GM15510 (cell line): ENCODE measurements around the gene APIP.

ENCODE experiments used
- POLR2A ChIP-seq: IDR thresholded peaks from 3 replicates; pipeline ENCODE4 v1.6.1; 2011; ENCODE audit warnings: borderline replicate concordance; ENCODE audit not compliant: insufficient read length; ENCODE audit errors: extremely low read depth

APIP gene

DNA sequence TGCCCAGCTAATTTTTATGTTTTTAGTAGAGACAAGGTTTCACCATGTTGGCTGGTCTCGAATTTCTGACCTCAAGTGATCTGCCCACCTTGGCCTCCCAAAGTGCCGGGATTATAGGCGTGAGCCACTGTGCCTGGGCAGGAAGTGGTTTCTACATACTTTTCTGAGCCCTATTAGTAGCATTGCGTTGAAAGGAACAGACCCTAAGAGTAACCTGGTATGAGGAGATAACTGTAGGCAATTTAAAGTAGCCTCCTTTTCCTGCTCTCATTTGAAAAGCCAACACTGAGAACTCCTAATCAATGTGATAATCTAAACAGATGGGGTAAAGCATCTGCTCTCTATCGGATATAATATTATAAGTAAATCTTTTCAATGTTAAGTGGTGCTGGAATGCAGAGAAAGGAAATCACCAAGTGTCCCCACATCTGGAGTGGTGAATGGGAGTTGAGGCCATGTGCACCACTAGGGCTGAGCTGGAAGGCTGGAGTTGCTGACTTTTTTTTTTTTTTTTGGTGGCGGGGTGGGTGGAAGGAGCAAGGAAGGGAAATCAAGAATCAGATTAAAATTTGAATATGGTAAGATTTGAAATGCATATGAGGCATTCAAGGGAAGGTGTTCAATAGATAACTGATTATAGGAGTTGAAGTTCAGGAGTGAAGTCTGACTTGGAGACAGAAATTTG lies 20.9 kb upstream of the APIP start:
- TF ChIP-seq POLR2A: no peak

DNA sequence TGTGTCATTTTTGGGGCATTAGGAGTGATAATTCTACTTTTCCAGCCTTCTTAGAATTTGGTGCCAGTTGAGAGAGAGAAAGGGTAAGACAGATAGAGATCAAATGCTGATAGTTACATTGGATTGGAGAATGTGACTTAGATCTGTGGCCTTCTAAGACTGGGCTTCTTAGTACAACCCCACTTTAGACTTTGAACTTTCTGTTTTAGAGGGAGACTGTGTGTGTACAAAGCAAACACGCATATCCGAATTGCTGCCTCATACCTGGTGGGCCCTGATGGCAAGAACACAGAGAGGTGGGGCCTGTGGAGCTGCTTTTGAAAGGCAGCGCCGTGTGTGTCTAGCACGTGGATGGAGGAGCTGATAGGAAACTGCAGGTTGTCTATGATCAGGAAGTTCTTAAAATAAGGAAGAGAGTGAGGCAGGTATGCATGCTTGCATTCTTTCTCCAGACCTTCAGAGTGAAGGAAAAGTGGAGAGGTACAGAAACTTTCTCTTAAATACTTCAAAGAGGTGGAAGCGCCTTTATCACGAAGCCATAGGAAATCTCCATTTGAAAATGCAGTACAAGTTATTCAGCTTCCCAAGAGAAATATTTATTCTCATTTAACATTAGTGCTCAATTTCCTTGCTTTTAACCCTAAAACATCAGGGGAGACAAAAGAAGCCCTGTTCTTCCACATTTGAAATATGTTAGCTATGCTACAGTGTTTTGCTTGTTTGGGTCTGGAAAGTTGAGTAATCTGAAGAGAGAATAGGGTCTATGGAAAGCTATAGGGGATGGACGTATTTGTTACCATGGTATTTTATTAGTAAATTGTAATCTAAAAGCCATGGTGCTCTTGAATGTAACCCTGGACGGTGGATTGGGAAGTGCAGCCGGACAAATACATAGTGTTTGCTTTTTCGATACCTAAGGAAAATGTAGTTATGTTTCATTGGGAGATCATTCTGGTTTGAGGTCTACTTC lies 13.9 kb upstream of the APIP start:
- no peak for TF ChIP-seq POLR2A

DNA sequence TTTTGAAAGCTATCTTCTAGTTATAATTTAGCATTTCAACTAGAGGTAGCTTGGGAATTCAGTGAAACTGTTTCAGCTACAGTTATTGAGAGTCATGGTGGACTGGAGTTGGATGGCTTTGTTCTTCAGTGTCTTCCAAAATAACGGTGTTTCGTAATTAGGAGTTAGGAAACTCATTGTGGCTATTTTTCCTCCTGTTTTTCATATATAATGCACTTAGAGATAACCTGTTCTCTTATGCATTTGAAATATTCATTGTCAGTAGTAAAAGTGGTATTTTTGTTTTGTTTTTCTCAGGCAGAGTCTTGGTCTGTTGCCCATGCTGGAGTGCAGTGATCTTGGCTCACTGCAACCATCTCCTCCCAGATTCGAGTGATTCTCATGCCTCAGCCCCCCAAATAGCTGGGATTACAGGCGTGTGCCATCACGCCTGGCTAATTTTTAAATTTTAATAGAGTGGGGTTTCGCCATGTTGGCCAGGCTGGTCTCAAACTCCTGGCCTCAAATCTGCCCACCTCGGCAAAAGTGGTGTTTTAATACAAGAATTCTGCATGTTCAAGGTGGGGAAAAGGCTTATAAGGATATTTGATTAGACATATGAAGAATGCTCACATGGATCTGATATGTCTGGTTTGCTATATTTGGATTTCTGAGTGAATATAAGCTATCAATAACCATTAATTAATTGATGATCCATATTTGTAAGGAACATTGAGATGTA lies 12.9 kb upstream of the APIP start:
- TF ChIP-seq POLR2A: no peak

DNA sequence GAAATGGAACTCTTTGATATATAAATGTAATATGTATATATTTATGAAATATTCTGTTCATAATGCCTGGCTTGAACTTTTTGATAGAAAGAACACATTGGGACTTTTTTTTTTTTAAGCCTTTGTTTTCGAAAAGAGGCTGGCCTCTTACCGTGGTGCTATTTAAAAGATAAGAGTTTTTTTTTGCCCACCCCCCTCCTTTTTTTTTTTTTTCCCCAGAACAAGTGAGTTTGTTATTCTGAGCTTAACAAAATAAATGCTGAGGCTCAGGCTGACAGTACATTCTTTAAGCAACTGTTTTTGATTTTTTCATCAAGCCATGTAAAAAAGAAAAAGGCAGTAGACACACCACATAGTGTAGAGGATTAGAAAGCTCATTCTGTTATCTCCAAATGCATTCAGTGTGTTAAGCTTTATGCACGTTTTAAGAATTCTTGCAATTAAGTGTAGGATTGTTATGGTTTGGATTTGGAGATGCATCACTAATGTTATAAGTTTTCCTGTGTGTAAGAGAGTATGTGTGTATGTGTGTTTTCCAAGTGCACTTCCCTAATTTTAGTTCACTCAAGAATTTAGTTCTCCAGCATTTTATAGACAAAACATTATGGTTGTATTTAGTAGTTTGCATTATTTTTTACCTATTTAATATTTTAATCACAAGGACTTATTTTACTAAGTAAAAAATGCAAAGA lies 12.2 kb upstream of the APIP start:
- TF ChIP-seq POLR2A: no peak

GRCh38 chr11:34926831-34927132 lies 10.6 kb upstream of the APIP start:
- TF ChIP-seq POLR2A: no peak

- TF ChIP-seq POLR2A: no peak
These were observed 10.1 kb upstream of the APIP start for GRCh38 chr11:34926101-34926830.

- no peak for TF ChIP-seq POLR2A
These were observed 8.5 kb upstream of the APIP start for GRCh38 chr11:34924714-34925113.

GRCh38 chr11:34921156-34921555 lies 5.0 kb upstream of the APIP start:
- TF ChIP-seq POLR2A: no peak

DNA sequence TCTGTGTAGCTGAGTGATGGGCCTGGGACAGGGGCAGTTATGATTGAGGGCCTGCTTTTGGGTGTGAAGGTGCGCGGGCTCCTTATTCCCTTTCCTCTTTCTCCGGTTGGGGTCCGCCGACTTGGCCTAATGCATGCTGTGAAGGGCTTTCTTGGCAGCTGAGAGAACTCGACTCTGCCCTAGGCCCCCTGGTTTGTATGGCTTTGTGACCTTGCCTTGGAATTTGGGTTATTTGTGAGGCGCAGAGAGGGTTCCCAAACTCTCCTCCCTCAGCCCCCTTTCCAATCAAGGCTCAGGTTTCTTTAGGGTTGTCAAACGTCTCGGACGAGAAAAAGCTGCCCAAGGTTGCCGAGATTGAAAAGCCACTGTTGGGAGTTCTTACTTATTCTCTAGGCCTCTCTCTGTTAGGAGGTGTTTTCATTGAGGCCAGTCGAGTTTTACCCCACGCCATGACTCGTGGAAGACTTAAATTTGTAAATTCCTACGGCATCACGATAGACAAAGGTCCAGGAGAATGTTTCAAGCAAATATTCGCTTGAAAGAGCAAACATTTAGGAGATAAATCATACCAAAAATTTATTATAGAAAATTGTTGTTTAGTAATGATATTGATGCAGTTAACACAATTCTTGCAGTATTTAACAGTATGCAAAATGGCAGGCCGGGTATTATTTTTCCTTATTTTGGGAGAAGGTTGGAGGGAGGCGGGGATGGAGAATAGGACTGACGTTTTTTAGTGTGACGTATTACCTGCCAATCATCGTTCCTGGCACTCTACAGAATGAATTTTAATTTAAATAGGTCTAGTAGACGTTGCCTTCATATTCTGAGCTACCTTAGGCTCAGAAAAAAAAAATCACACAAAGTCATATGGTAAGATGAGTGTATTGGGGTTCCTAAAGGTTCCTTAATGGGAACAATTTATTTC lies 928 bp upstream of the APIP start:
- no peak for TF ChIP-seq POLR2A

GRCh38 chr11:34915136-34916014 lies 804 bp downstream of the APIP start:
- no peak for TF ChIP-seq POLR2A

GRCh38 chr11:34911676-34912075 lies 4.5 kb downstream of the APIP start:
- no peak for TF ChIP-seq POLR2A

GRCh38 chr11:34910817-34911216 lies 5.4 kb downstream of the APIP start:
- no peak for TF ChIP-seq POLR2A
